Spleen (tissue), 7 donors: ENCODE measurements around the gene MAPKAP1.

Experiments used
- CTCF ChIP-seq, 11 experiments: fragments of 200-600 bp in 7 of 11; fragments of 450-650 bp in 4 of 11; sonication (generic) in 4 of 11; IDR thresholded peaks in 8 of 11; conservative IDR thresholded peaks in 3 of 11; 1 replicate in 7 of 11; 2 replicates in 4 of 11; pipeline versions ENCODE4 v1.4.0 to v1.8.0; 2016 to 2021; ENCODE audit warnings: antibody characterized with exemption in 11 of 11, inconsistent platforms in 4 of 11, mild to moderate bottlenecking in 1 of 11
- POLR2AphosphoS5 ChIP-seq, 3 donors: sonication (generic); formaldehyde crosslinking; IDR thresholded peaks; one replicate each; pipeline ENCODE4 v1.5.1; 2017; ENCODE audit warnings: antibody characterized with exemption in 3 of 3
- donor health status: DM: no; HTN: no; CAD: no; lungs with moderate emphysema.
- donor health status: DM: no; HTN: no; CAD: no.
- donor health status: DM: no; HTN: no; CAD: no.

GRCh38 chr9:125600194-125600593, 106.8 kb downstream of the MAPKAP1 start:
- TF ChIP-seq CTCF (IDR thresholded peaks at IDR 0.05 in 8 of 11, conservative IDR thresholded peaks at IDR 0.05 in 3 of 11) (no peak), POLR2AphosphoS5 (IDR thresholded peaks at IDR 0.05) (no peak)
